ENCODE data around the gene EFEMP2.

The EFEMP2 gene

DNA sequence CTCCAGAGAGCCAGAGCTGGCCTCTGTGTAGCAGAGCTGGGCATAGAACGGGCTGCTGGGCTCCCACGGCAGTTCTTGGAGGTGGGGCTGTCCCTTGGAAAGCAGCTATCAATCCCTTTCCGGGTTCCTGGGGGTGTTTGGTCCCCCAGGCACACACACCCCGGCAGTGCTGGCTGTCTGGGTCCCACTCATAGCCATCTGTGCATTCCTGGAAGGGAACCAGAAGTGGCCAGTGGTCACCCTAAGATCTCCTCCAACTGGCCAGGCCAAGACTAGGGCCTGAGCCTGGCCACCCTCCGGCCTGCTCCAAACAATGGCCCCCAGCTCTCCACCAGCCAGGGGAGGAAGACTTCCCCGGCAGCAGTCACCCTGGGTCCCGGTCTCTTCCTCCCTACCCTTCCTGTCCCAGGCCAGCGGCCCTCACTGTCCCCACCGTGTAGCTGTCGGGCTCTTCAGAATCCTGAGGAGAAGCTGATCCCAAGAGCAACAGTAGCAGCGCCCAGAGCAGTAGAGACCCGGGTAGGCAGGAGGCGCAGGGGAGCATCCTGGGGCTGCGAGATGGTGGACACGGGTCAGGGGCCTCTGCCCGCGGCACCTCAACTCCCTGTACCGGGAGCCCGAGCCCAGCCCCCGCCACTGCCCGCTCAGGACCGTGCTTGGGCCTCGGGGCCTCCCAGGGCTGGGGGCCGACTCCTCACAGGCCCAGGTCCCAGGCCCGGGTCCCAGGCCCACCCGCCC is 620 bp downstream of the EFEMP2 start:
- TF ChIP-seq, protein P1, sequence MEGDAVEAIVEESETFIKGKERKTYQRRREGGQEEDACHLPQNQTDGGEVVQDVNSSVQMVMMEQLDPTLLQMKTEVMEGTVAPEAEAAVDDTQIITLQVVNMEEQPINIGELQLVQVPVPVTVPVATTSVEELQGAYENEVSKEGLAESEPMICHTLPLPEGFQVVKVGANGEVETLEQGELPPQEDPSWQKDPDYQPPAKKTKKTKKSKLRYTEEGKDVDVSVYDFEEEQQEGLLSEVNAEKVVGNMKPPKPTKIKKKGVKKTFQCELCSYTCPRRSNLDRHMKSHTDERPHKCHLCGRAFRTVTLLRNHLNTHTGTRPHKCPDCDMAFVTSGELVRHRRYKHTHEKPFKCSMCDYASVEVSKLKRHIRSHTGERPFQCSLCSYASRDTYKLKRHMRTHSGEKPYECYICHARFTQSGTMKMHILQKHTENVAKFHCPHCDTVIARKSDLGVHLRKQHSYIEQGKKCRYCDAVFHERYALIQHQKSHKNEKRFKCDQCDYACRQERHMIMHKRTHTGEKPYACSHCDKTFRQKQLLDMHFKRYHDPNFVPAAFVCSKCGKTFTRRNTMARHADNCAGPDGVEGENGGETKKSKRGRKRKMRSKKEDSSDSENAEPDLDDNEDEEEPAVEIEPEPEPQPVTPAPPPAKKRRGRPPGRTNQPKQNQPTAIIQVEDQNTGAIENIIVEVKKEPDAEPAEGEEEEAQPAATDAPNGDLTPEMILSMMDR (conservative IDR thresholded peaks at IDR 0.05; ENCODE audit: low read depth, low read length), result peak; percentile 38
- peak overlapping the region; percentile 75 for H3K4me3 ChIP-seq (ENCODE audit: low read length)
- no peak for DNase-seq (ENCODE audit: low read depth)

GRCh38 chr11:65870706-65871681 is 1.6 kb downstream of the EFEMP2 start:
- no peak overlapping the region for H3K4me3 ChIP-seq (ENCODE audit: low read length)
- TF ChIP-seq, protein P1 (conservative IDR thresholded peaks at IDR 0.05; ENCODE audit: low read depth, low read length), result no peak
- no peak for DNase-seq (ENCODE audit: low read depth)

DNA sequence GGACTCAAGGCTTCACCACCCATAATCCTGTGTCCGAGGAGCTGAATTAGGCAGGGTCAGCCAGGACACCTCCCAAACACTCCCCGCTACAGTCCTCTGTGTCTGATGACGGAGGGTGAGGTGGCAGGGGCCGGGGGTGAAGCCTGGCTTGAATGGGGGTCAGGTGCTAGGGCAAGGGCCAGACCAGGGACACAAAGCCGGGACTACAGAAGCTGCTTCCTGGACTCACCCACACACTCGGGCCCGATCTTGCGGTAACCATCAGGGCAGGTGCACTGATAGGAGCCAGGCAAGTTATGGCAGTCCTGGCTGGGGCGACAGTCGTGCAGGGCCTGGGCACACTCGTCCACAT is 2.3 kb downstream of the EFEMP2 start:
- no peak for DNase-seq (ENCODE audit: low read depth)
- no peak overlapping the region for H3K4me3 ChIP-seq (ENCODE audit: low read length)
- TF ChIP-seq, protein P1 (conservative IDR thresholded peaks at IDR 0.05; ENCODE audit: low read depth, low read length), result no peak

- DNase-seq (ENCODE audit: low read depth), result no peak
- TF ChIP-seq, protein P1 (conservative IDR thresholded peaks at IDR 0.05; ENCODE audit: low read depth, low read length), result no peak
- no peak overlapping the region for H3K4me3 ChIP-seq (ENCODE audit: low read length)
Measured at GRCh38 chr11:65869643-65870306, 2.8 kb downstream of the EFEMP2 start.

DNA sequence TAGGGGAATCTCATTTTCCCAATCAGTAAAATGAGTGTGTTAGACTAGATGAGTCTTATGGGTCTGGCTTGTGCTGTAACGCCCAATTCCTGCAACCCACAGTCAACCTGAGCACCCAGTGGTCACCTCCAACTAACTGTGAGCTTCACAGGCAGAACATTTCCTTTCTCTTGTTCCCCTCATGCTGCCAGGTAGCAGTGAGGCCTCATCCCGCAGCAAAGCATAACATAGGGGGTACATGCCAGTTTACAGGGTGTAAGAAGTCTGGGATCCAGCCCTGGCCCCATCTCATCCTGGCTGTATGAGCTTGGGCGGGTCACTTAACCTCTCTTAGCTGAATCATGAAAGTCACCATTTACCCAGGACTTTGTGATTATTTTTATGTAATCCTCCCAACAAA is 3.7 kb downstream of the EFEMP2 start:
- no peak overlapping the region for H3K4me3 ChIP-seq (ENCODE audit: low read length)
- DNase-seq (ENCODE audit: low read depth), result no peak
- TF ChIP-seq, protein P1 (conservative IDR thresholded peaks at IDR 0.05; ENCODE audit: low read depth, low read length), result no peak

DNA sequence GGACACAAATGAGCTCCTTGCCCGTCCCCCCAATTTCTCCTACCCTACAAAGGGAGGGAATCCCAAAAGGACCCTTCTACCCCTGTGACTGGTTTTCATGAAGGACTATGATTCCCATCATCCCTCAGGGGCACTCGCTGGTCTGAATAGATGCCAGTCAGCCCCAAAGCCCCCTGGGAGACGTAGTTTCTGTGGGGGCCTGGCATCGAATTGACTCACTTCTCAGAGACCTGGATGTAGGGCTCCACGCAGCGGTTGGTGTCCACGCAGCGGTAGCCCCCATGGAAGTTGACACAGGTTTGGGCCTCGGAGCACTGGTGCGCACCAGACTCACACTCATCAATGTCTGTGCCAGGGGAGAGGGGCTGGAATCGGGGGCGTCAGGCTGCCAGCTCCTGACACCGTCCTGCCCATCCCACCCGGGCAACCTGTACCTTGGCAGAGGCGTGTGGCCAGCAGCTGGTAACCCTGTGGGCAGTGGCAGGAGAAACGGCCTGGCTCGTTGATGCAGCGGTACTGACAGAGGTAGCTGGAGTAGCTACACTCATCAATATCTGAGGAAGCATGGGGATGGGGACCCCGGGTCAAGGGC is 4.4 kb downstream of the EFEMP2 start:
- no peak overlapping the region for H3K4me3 ChIP-seq (ENCODE audit: low read length)
- no peak for DNase-seq (ENCODE audit: low read depth)
- TF ChIP-seq, protein P1 (conservative IDR thresholded peaks at IDR 0.05; ENCODE audit: low read depth, low read length), result no peak

All from retinal pigment epithelial cell (primary cell).